HG03103 (cell line): ENCODE results near the gene KPNA6.
"Not testable (repeated sequence)": the region's sequence is repeated elsewhere in the genome, so short reads cannot be mapped to it uniquely, and the experiment has no call there.

Source experiments
- ATAC-seq: cut with Tn5 transposase; IDR thresholded peaks from one replicate; pipeline ENCODE4 v1.9.1; 2021; ENCODE audit warnings: low read depth; ENCODE audit not compliant: unreplicated experiment

KPNA6 gene

DNA sequence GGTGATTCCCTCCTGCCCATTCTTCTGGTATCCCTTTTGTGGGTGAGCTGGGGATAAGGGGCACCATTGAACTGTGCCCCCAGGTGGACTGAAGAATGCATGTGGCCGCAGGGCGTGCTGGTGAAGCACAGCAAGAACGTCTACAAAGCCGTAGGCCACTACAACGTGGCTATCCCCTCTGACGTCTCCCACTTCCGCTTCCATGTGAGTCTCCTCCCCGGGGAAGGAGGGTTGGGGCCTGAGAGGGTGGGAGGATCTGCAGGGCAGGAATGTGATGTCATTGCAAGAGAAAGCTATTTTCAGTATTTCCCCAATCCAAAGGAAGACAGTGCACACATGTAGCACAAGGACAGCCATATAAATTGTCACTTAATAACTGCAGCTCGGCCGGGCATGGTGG lies 7.5 kb upstream of the KPNA6 start:
- ATAC-seq, result no peak

DNA sequence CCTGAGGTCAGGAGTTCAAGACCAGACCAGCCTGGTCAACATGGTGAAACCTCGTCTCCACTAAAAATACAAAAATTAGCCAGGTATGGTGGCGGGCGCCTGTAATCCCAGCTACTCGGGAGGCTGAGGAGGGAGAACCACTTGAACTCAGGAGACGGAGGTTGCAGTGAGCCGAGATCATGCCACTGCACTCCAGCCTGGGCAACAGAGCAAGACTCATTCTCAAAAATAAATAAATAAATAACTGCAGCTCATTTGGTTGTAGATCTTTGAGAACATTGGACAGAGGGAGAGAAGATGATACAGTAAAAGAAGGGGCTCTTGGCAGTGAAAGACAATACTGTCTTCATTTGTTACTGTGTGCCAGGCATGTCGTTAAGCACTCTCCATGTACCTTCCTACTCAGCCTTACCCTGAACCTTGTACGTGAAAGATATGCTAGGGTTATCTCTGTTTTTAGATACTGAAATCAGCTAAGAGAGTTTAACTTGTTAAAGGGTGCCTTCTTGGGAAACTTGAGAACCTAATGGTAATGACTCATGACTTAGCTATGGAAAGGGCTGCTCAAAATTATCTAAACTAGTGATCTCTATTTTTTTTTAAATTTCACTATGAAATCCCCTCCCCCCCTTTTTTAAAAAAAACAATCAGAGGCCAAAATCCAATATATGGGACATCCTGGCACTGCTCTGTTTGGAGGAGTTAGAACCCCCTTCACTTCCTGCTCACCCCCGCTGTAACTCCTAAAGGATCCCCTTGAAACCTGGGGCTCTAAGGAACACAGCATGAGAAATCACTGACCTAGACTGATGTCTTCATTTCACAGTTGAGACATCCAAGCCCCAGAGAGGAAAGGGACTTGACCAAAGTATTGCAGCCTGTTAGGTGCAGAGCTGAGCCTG lies 6.8 kb upstream of the KPNA6 start:
- ATAC-seq, result no peak

DNA sequence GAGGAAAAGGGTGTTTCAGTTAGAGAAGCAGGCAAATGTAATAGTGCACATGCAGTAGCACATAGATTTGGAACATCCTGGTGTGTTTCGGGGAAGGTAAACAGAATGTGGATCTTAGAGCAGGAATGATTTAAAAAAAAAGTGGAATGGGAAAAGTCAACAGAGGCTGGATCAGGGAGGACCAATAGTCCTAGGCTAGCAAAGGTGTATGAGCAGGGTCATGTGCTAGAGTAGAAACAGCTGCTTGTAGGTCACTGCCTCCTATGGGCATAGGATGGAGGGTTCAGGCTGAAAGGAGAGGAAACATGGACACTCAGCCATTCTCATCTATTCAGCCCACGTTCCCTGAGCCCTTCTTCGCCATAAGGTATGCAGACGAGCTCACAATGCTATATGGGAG lies 3.7 kb upstream of the KPNA6 start:
- ATAC-seq, result no peak

DNA sequence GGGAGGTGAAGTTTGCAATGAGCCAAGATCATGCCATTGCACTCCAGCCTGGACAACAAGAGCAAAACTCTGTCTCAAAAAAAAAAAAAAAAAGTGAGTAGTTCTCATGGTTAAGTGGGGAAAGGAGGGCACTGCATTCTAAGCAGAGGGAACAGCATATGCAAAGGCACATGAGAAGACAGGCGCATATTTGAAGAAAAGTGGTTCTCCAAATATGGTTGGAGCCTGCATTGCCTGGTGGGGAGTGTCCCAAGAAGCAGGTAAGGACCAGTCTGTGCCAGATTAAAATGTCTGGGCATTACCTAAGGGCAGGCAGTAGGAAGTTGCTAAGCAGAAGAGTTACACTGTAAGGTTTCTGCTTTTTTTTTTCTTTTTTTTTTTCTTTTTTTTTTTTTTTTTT lies 2.5 kb upstream of the KPNA6 start:
- no peak for ATAC-seq

DNA sequence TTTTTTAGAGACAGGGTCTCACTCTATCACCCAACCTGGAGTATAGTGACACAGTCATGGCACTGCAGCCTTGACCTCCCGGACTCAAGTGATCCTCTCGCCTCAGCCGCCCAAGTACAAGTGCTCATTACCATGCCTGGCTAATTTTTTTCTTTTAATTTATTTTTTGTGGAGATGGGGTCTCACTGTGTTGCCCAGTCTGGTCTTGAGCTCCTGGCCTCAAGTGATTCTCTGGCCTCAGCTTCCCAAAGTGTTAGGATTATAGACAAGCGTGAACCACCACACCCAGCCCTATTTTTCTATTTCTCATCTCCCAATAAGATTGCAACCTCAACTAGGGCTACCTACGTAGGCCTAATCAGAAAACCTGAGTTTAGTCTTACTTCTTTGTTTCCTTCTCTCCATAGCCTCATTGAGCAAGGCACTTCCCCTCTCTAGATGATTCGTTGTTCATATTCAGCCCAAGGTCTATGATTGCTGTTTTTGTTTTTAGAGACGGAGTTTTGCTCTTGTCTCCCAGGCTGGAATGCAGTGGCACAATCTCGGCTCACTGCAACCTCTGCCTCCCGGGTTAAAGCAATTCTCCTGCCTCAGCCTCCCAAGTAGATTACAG lies 1.1 kb upstream of the KPNA6 start:
- no peak for ATAC-seq

DNA sequence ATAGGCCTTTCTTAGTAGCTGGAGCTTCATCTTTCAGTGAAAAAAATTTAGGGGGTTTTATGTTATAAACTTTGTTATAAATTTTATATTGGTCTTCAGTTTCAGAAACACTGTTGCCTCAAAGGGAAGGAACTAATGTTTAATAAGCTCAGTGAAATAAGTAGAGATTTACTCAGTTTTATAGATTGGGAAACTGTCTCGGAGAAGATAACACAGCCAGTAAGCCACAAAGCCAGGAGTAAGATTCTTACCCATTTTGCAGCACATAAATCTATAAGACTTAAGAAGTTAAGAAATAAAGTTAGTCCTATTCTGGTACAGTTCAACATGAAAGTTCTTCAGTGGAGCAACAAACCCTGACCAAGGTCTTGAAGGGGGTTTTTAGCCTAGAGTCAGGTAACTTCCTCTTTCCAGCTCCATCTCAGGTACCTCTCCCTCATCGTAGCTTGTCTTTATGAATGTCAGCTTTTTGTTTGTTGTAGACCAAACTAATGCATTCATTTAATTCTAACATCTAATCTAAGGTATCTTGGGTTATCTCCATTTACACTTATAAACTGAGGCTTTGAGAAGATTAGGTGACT lies 3.3 kb downstream of the KPNA6 start:
- no peak for ATAC-seq

DNA sequence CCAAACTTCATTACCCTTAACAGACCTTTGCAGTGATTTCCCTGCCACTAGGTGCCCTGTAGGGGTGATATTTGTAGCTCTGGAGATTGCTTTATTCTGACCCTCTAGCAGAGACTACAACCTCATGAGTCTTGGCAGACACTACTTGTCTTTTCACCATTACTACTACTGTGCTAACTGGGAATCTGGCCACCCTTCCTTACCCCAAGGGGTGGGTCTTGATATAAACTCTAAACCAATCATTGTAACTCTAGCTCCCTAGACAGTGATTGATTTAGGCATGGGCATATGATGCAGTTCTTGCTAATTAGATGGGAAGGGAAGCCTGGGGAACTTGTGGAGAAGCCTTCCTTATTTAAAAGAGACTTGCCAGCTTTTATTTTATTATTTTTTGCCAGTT lies 3.9 kb downstream of the KPNA6 start:
- no peak for ATAC-seq

DNA sequence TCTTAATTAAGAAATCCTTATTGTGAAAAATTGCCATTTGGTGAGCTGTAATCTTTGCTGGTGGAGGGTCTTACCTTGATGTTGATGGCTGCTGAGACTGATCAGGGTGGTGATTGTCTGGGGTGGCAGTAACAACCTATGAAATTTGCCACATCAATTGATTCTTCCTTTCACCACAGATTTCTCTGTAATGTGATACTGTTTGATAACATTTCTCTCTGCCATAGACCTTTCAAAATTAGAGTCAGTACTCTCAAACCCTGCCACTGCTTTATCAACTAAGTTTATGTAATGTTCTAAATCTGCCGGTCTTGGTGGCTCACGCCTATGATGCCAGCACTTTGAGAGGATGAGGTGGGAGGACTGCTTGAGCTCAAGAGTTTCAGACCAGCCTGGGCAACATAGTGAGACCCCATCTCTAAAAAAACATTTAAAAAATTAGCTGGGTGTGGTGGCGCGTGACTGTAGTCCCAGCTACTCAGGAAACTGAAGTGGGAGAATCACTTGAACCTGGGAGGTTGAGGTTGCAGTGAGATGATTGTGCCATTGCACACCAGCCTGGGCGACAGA lies 5.0 kb downstream of the KPNA6 start:
- ATAC-seq, result no peak

DNA sequence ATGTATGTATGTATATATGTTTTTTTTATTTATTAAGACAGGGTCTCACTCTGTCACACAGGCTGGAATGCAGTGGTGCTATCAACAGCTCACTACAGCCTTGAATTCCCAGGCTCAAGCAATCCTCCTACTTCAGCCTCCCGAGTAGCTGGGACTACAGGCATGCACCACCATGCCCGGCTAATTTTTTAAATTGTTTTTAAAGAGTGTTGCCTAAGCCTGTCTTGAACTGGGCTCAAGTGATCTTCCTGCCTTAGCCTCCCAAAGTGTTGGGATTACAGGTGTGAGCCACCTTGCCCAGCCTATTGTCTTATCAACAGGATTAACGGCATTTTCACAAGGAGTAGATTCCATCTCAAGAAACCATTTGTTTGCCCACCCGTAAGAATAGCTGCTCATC lies 5.6 kb downstream of the KPNA6 start:
- not testable (repeated sequence) for ATAC-seq

DNA sequence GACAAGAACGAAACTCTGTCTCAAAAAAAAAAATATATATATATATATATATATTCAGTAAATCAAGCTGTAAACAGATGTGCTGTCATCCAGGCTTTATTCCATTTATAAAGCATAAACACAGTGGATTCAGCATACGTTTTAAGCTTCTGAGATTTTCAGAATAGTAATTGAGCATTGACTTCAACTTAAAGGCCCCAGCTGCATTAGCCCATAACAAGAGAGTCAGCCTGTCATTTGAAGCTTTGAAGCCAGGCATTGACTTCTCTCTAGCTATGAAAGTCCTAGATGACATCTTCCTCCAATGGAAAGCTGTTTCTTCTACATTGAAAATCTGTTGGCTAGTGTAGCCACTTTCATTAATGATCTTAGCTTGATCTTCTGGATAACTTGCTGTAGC lies 6.6 kb downstream of the KPNA6 start:
- ATAC-seq, result no peak

DNA sequence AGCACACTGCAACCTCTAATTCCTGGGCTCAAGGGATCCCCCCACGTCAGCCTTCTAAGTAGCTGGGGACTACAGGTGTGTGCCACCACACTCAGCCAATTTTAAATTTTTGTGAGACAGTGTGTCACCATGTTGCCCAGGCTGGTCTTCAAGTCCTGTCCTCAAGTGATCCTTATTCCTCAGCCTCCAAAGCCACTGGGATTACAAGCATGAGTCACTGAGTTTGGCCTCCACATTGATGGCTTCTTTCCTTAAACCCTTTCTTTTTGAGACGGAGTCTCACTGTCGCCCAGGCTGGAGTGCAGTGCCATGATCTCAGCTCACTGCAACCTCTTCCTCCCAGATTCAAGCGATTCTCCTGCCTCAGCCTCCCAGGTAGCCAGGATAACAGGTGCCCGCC lies 7.6 kb downstream of the KPNA6 start:
- no peak for ATAC-seq

DNA sequence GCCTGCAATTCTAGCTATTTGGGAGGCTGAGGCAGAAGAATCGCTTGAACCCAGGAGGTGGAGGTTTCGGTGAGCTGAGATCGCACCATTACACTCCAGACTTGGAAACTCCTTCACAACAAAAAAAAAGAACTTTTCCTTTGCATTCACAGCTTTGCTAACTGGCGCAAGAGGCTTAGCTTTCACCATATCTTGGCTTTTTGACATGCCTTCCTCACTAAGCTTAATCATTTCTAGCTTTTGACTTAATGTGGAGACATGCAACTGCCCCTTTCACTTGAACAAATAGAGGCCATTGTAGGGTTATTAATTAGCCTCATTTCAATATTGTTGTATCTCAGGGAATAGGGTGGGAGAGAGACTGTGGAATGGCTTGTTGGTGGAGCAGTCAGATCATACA lies 8.7 kb downstream of the KPNA6 start:
- no peak for ATAC-seq

DNA sequence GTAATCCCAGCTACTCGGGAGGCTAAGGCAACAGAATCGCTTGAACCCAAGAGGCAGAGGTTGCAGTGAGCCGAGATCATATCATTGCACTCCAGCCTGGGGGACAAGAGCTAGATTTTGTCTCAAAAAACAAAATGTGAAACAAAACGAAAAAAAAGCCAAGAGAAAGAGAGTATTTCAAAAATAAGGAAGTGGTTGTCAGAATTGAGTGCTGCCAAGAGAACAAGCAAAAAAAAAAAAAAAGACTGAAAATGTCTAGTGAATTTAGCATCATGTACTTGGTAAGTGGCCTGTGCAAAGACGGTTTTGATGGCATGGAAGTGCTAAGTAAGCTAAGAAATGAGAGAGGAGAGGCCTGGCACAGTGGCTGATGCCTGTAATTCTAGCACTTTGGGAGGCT lies 14.3 kb downstream of the KPNA6 start:
- ATAC-seq, result no peak

DNA sequence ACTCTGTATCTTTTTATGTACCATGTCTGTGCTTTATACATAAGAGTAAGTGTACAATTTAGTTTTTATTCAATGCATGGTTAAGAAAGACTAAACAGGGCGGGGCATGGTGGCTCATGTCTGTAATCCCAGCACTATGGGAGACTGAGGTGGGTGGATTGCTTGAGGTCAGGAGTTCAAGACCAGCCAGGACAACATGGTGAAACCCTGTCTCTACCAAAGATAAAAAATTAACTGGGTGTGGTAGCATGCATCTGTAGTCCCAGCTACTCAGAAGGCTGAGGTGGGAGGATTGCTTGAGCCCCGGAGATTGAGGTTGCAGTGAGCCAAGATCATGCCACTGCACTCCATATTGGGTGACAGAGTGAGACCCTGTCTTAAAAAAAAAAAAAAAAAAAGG lies 15.5 kb downstream of the KPNA6 start:
- not testable (repeated sequence) for ATAC-seq

DNA sequence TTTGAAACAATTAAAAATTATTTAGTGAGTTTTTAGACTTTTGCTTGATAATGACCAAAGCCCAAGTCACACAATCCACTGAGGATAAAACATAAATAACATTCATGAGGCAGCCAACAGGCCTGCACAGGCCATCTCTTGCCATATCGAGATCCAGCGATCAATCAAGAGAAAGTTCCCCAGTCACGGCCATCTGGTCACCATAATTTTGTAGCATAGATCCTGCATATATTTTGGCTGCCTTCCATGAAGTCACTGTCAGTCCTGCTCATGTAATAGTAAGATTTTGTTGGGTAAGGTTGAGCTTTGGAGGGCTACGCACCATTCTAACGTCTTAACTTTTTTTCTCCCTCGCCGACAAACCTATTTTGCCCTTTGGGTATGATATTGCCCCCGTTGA lies 17.5 kb downstream of the KPNA6 start:
- no peak for ATAC-seq

DNA sequence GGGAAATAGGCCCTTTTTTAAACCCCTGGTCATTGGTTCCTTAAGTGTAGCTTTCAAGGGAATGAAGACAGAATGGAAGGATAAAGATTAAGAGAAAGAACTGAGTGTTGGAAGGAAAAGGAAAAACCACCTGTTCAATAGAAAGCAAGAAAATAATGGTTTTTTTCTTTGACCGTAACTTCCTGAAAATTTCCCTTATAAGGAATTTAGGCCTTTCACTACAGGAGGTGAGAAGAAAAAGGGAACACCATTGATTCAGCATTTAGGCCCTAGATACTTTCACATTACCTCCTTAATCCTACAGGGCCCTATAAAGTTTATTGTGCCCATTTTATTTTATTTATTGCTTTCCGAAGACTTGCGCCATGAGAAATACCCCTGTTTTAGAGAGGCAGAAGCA lies 18.9 kb downstream of the KPNA6 start:
- no peak for ATAC-seq

DNA sequence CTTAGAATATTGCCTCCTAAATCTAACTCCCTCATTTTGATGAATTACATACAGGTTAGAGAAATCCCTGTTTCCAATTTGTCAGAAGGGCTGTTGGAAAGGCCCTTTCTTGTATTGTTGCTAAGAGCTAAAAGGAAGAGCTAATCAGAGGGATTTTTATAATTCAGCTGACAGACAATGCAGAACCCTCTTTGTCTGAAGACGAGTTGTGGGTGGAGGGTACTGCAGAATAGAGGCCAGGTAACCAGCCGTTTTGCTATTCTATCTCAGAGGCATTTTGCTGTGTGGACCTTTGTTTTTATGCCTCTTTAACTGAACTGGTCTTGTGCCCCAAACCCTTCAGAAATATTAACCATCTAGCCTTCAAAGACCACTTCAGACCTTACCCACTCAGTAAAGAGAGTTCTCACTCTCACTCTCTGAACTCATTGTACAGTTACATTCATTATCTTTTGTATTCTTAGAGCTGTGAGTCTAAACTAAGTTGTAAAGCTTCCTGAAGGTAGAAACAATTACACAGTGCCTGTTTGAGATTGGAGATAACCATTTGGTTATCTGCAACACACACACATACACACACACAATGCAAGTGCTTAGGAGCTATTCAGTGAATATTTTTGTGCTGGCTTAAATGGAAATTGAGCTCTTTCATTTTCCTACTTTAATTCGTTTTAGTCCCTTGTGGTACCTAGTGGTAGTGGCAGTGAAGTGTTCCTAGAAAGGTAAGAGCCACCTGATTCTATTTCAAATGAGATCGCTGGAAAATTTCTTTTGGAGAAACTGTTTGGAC lies 19.7 kb downstream of the KPNA6 start:
- no peak for ATAC-seq

DNA sequence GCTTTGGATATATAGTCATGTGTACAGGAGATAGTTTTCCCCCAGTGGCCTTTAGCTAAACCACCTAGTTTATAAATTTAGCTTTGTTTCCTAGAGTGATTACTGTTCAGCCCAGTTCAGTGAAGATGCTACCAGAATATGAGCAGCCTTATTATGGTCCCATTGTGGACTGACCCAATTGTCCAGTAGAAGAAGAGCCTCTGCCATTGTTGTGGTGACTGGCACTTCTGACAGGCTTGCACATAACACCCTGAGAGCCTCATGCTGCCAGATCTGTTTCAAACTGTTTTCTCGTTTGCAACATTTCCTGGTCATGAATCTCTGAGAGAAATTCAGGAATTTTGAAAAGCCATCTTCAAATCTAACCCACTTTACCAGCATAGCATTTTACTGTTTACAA lies 20.6 kb downstream of the KPNA6 start:
- ATAC-seq, result no peak

DNA sequence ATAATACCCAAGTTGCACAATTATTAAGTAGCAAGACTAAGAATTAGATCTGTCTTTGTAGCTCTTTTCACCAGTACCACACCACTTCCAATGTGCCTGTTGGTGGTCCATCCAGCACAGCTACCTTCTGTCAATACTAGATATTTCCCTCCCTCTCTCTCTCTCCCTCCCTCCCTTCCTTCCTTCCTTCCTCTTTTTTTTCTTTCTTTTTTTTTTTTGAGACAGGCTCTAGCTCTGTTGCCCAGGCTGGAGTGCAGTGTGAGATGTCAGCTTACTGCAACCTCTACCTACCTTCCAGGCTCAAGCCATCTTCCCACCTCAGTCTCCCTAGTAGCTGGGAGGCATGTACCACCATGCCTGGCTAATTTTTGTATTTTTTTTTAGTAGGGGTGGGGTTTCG lies 21.1 kb downstream of the KPNA6 start:
- ATAC-seq, result no peak

DNA sequence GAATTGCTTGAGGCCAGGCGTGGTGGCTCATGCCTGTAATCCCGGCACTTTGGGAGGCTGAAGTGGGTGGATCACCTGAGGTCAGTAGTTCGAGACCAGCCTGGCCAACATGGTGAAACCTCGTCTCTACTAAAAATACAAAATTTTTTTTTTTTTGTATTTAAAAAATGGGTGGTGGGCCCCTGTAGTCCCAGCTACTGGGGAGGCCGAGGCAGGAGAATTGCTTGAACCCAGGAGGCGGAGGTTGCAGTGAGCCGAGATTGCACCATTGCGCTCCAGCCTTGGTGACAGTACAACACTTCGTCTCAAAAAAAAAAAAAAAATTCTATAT lies 26.1 kb downstream of the KPNA6 start:
- ATAC-seq, result not testable (repeated sequence)

DNA sequence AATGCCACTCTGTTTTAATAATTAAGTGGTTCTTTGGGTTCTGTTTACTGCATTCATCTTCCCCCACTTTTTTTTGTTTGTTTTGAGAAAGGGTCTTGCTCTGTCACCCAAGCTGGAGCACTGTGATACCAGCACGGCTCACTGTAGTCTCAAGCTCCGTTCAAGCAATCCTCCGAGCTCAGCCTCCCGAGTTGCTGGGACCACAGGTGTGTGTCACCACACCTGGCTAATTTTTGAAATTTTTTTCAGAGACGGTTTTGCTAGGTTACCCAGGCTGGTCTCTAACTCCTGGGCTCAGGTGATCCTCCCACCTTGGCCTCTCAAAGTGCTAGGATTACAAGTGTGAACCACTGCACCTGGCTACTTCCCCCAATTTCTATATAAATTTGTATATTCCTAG lies 29.3 kb downstream of the KPNA6 start:
- no peak for ATAC-seq
